ENCODE measurements around the gene DARS1. TPM values are rescaled to one million over a fixed set of nuclear protein-coding genes. Genes with fewer than 3 reads are reported as not detected.

DARS1 gene
- polyA plus RNA-seq, 3 donors = 24.4 to 53.0 (median 46.2) TPM

DNA sequence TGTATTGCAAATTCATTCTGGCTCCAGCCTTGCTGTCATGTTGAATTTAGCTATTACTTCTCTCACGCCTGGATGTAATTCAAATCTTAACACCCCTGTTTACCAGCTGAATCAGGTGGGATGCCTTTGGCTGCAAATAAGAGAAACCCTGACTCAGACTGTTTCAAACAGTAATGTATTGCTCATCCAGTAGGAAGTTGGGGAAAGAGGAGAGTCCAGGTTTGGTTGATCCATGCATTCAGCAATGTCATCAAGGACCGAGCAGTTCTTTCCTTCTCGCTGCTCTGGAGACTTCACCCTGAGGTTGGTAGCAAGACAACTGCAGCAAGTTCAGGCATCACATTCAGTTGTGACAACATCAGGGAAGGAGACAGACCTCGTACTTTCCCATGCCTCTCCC is 6.4 kb upstream of the DARS1 start:
- Mint-ChIP-seq H3K4me3 (no peak overlapping the region), H3K9me3 (no peaks in the 10 kb centered on the region), H3K36me3 (peaks cover 4 to 5% of the 10 kb centered on the region in 2 donors), H3K4me1 (peaks cover 15% of the 10 kb centered on the region), H3K27ac (no peak overlapping the region), H3K27me3 (ENCODE audit: low read depth in 3 of 3) (peaks cover 0 to 2% (median 0%) of the 10 kb centered on the region in 3 donors)
- no peaks in the 10 kb centered on the region for H4K20me1 ChIP-seq (ENCODE audit: insufficient read depth, low read length)
- H2AFZ ChIP-seq (ENCODE audit: insufficient read depth, low read depth, low read length, poor library complexity, severe bottlenecking) = no peak overlapping the region
- peaks cover 4% of the 10 kb centered on the region for H3K79me2 ChIP-seq (ENCODE audit: insufficient read depth, low read length)
- DNase-seq = no peak
- WGBS (ENCODE audit: insufficient coverage) = 88% methylated on average over 2 of the region's 4 CpGs
- H3K4me3 ChIP-seq (replicated peaks in 1 of 3; ENCODE audit: low read depth in 2 of 3, low read length in 3 of 3) = no peak overlapping the region
- H3K4me1 ChIP-seq (ENCODE audit: control insufficient read depth in 1 of 2, insufficient read depth in 2 of 2, low read length in 2 of 2) = peaks cover 9 to 10% of the 10 kb centered on the region in 2 donors
- no peak overlapping the region for H3K27ac ChIP-seq (ENCODE audit: low read depth in 1 of 2, low read length in 2 of 2)
- no peak overlapping the region for H3K4me2 ChIP-seq (replicated peaks; ENCODE audit: extremely low read depth, low read length, poor library complexity, severe bottlenecking)
- intact Hi-C loops (cut with micrococcal nuclease) = no loop called here
- TF ChIP-seq, protein P1, sequence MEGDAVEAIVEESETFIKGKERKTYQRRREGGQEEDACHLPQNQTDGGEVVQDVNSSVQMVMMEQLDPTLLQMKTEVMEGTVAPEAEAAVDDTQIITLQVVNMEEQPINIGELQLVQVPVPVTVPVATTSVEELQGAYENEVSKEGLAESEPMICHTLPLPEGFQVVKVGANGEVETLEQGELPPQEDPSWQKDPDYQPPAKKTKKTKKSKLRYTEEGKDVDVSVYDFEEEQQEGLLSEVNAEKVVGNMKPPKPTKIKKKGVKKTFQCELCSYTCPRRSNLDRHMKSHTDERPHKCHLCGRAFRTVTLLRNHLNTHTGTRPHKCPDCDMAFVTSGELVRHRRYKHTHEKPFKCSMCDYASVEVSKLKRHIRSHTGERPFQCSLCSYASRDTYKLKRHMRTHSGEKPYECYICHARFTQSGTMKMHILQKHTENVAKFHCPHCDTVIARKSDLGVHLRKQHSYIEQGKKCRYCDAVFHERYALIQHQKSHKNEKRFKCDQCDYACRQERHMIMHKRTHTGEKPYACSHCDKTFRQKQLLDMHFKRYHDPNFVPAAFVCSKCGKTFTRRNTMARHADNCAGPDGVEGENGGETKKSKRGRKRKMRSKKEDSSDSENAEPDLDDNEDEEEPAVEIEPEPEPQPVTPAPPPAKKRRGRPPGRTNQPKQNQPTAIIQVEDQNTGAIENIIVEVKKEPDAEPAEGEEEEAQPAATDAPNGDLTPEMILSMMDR (IDR thresholded peaks at IDR 0.05) = no peak
- H3K9me3 ChIP-seq (replicated peaks in 1 of 2; ENCODE audit: control insufficient read depth in 1 of 2, insufficient read depth in 1 of 2, low read length in 2 of 2) = no peaks in the 10 kb centered on the region
- H3K9ac ChIP-seq (ENCODE audit: insufficient read depth, low read length, poor library complexity, severe bottlenecking) = no peak overlapping the region
- H3K36me3 ChIP-seq (replicated peaks in 1 of 2; ENCODE audit: control insufficient read depth in 1 of 2, insufficient read depth in 2 of 2, low read length in 2 of 2) = no peaks in the 10 kb centered on the region
- H3K27me3 ChIP-seq (ENCODE audit: control insufficient read depth in 2 of 2, insufficient read depth in 2 of 2, low read length in 2 of 2) = no peaks in the 10 kb centered on the region

DNA sequence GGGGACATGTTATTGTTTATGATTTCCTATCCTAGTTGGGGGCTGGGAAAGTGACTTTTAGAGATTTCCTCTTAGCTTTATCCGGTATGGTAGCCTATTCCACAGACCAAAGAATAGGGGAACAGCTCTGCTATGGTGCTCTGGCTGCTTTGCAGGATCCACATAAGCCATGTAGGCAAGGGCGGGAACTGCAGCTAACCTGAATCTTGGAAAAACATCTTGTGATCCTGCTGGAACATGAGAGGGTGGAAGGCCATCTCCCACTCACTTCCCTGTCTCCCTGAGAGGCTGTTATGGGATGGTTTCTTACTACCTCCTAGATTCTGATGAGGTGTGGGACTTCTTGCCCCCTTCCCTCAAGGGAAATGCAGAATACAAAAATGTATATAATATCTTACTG is 2.0 kb upstream of the DARS1 start:
- no peaks in the 10 kb centered on the region for H4K20me1 ChIP-seq (ENCODE audit: insufficient read depth, low read length)
- no peak overlapping the region for H3K9ac ChIP-seq (ENCODE audit: insufficient read depth, low read length, poor library complexity, severe bottlenecking)
- Mint-ChIP-seq H3K4me3 (no peak overlapping the region), H3K36me3 (peaks cover 7% of the 10 kb centered on the region in 2 donors), H3K9me3 (no peaks in the 10 kb centered on the region), H3K27me3 (ENCODE audit: low read depth in 3 of 3) (no peaks in the 10 kb centered on the region), H3K4me1 (peaks cover 39% of the 10 kb centered on the region), H3K27ac (no peak overlapping the region)
- TF ChIP-seq, protein P1 (IDR thresholded peaks at IDR 0.05) = no peak
- no peaks in the 10 kb centered on the region for H3K9me3 ChIP-seq (replicated peaks in 1 of 2; ENCODE audit: control insufficient read depth in 1 of 2, insufficient read depth in 1 of 2, low read length in 2 of 2)
- no CpG with 5 or more reads among the region's 2 CpGs for WGBS (ENCODE audit: insufficient coverage)
- no peak overlapping the region for H2AFZ ChIP-seq (ENCODE audit: insufficient read depth, low read depth, low read length, poor library complexity, severe bottlenecking)
- H3K36me3 ChIP-seq (replicated peaks in 1 of 2; ENCODE audit: control insufficient read depth in 1 of 2, insufficient read depth in 2 of 2, low read length in 2 of 2) = peaks cover 0 to 3% of the 10 kb centered on the region in 2 donors
- DNase-seq = no peak
- H3K4me3 ChIP-seq (replicated peaks in 1 of 3; ENCODE audit: low read depth in 2 of 3, low read length in 3 of 3) = no peak overlapping the region
- intact Hi-C loops (cut with micrococcal nuclease) = loop anchor here (5.0 to 10.0 kb wide), 2 partner anchors 35 to 127 kb away; partner anchors contain the start of gene CXCR4 (in 1 of the 2)
- H3K27me3 ChIP-seq (ENCODE audit: control insufficient read depth in 2 of 2, insufficient read depth in 2 of 2, low read length in 2 of 2) = no peaks in the 10 kb centered on the region
- H3K27ac ChIP-seq (ENCODE audit: low read depth in 1 of 2, low read length in 2 of 2) = no peak overlapping the region
- peaks cover 38% of the 10 kb centered on the region for H3K79me2 ChIP-seq (ENCODE audit: insufficient read depth, low read length)
- H3K4me1 ChIP-seq (ENCODE audit: control insufficient read depth in 1 of 2, insufficient read depth in 2 of 2, low read length in 2 of 2) = peaks cover 21 to 34% of the 10 kb centered on the region in 2 donors
- no peak overlapping the region for H3K4me2 ChIP-seq (replicated peaks; ENCODE audit: extremely low read depth, low read length, poor library complexity, severe bottlenecking)
